Activated T-cell treated with anti-CD3 and anti-CD28 coated beads, Interleukin-2, amount 50 U/mL, for 4 hours (primary cell): Measurements from ENCODE around the gene OR10H5. TPM values are rescaled to one million over a fixed set of nuclear protein-coding genes. Genes with fewer than 3 reads are reported as not detected.
"Not testable (repeated sequence)": the region's sequence is repeated elsewhere in the genome, so short reads cannot be mapped to it uniquely, and the experiment has no call there.

Source experiments
- ATAC-seq, 2 donors: fragments of 200-7000 bp; cut with Tn5 transposase; one replicate each; pipeline ENCODE4 v1.10.0; 2021
- DNase-seq: peaks from one replicate; pipeline ENCODE4 v3.0.0-alpha.2; 2020
- H3K27me3 Mint-ChIP-seq: one replicate; pipeline ENCODE4 v1.8.0; 2021; ENCODE audit warnings: low read depth, mixed read lengths
- H3K36me3 Mint-ChIP-seq: one replicate; pipeline ENCODE4 v1.8.0; 2022; ENCODE audit warnings: mixed read lengths; ENCODE audit not compliant: insufficient read depth
- H3K4me1 Mint-ChIP-seq: one replicate; pipeline ENCODE4 v1.8.0; 2021; ENCODE audit warnings: low read depth, mixed read lengths
- H3K4me3 Mint-ChIP-seq: one replicate; pipeline ENCODE4 v1.8.0; 2021; ENCODE audit warnings: mild to moderate bottlenecking, moderate library complexity, mixed read lengths
- H3K9me3 Mint-ChIP-seq: one replicate; pipeline ENCODE4 v1.8.0; 2021; ENCODE audit warnings: mixed read lengths
- total RNA-seq, 3 donors: library from RNA; stranded (reverse); gene quantifications; one replicate each; pipeline ENCODE4 v1.2.1, GENCODE V29; 2021

The OR10H5 gene
- total RNA-seq, 3 donors from 2014 or later, result not detected

GRCh38 chr19:15781661-15782060 lies 5.8 kb upstream of the OR10H5 start:
- peaks cover 7% of the 10 kb centered on the region for H3K27me3 Mint-ChIP-seq
- H3K4me3 Mint-ChIP-seq, result no peak overlapping the region
- DNase-seq, result no peak
- no peak for ATAC-seq
- no peaks in the 10 kb centered on the region for H3K4me1 Mint-ChIP-seq
- H3K9me3 Mint-ChIP-seq, result no peaks in the 10 kb centered on the region
- no peaks in the 10 kb centered on the region for H3K36me3 Mint-ChIP-seq

- ATAC-seq, result no peak
- no peaks in the 10 kb centered on the region for H3K36me3 Mint-ChIP-seq
- H3K4me1 Mint-ChIP-seq, result no peaks in the 10 kb centered on the region
- H3K27me3 Mint-ChIP-seq, result peaks cover 5% of the 10 kb centered on the region
- H3K9me3 Mint-ChIP-seq, result no peaks in the 10 kb centered on the region
- H3K4me3 Mint-ChIP-seq, result no peak overlapping the region
- DNase-seq, result no peak
Observed at GRCh38 chr19:15782211-15782610, 5.2 kb upstream of the OR10H5 start.

- H3K4me3 Mint-ChIP-seq, H3K27me3 Mint-ChIP-seq, H3K9me3 Mint-ChIP-seq, H3K36me3 Mint-ChIP-seq, ATAC-seq, DNase-seq, H3K4me1 Mint-ChIP-seq: not testable (repeated sequence)
Observed at GRCh38 chr19:15782896-15783295, 4.6 kb upstream of the OR10H5 start.

- H3K4me1 Mint-ChIP-seq, result no peaks in the 10 kb centered on the region
- ATAC-seq (no peak), DNase-seq (no peak)
- H3K4me3 Mint-ChIP-seq, result no peak overlapping the region
- no peaks in the 10 kb centered on the region for H3K9me3 Mint-ChIP-seq
- no peaks in the 10 kb centered on the region for H3K36me3 Mint-ChIP-seq
- peaks cover 22% of the 10 kb centered on the region for H3K27me3 Mint-ChIP-seq
Observed at GRCh38 chr19:15788594-15789270, 1.3 kb downstream of the OR10H5 start.

GRCh38 chr19:15790096-15790495 lies 2.6 kb downstream of the OR10H5 start:
- Mint-ChIP-seq H3K4me3 (no peak overlapping the region), H3K9me3 (no peaks in the 10 kb centered on the region), H3K27me3 (peaks cover 29% of the 10 kb centered on the region), H3K36me3 (no peaks in the 10 kb centered on the region), H3K4me1 (no peaks in the 10 kb centered on the region)
- DNase-seq, result no peak
- ATAC-seq, result no peak

GRCh38 chr19:15794279-15794678 lies 6.8 kb downstream of the OR10H5 start:
- DNase-seq, ATAC-seq, H3K36me3 Mint-ChIP-seq, H3K4me1 Mint-ChIP-seq, H3K9me3 Mint-ChIP-seq, H3K4me3 Mint-ChIP-seq: not testable (repeated sequence)
- H3K27me3 Mint-ChIP-seq, result peaks cover 36% of the 10 kb centered on the region

GRCh38 chr19:15810335-15810734 lies 22.9 kb downstream of the OR10H5 start:
- Mint-ChIP-seq H3K4me1 (peaks cover 12% of the 10 kb centered on the region), H3K36me3 (no peaks in the 10 kb centered on the region), H3K9me3 (no peaks in the 10 kb centered on the region), H3K4me3 (no peak overlapping the region), H3K27me3 (peaks cover 12% of the 10 kb centered on the region)
- DNase-seq (no peak), ATAC-seq (no peak)

- Mint-ChIP-seq H3K27me3 (peaks cover 12% of the 10 kb centered on the region), H3K4me1 (peaks cover 12% of the 10 kb centered on the region), H3K36me3 (no peaks in the 10 kb centered on the region), H3K9me3 (no peaks in the 10 kb centered on the region), H3K4me3 (no peak overlapping the region)
- DNase-seq (no peak), ATAC-seq (no peak)
Observed at GRCh38 chr19:15811476-15811875, 24.0 kb downstream of the OR10H5 start.

- ATAC-seq, result no peak
- DNase-seq, result peak; percentile 7
- H3K4me1 Mint-ChIP-seq, result peaks cover 12% of the 10 kb centered on the region
- no peaks in the 10 kb centered on the region for H3K9me3 Mint-ChIP-seq
- H3K27me3 Mint-ChIP-seq, result peaks cover 8% of the 10 kb centered on the region
- H3K4me3 Mint-ChIP-seq, result no peak overlapping the region
- no peaks in the 10 kb centered on the region for H3K36me3 Mint-ChIP-seq
Observed at GRCh38 chr19:15812060-15812722, 24.7 kb downstream of the OR10H5 start.

- Mint-ChIP-seq H3K4me1 (peaks cover 12% of the 10 kb centered on the region), H3K27me3 (peaks cover 1% of the 10 kb centered on the region), H3K4me3 (no peak overlapping the region)
Observed at GRCh38 chr19:15813916-15814315, 26.5 kb downstream of the OR10H5 start.

GRCh38 chr19:15815306-15815705 lies 27.8 kb downstream of the OR10H5 start, which contains the start of gene OR10H1:
Gene OR10H1 (minus strand): TSS chr19:15815664. CDS start chr19:15808037, 7,627 bp downstream.
- Mint-ChIP-seq H3K4me3 (no peak within 1 kb of the TSS), H3K36me3 (no peaks in the 10 kb centered on the region), H3K27me3 (peaks cover 1% of the 10 kb centered on the region), H3K9me3 (no peaks in the 10 kb centered on the region), H3K4me1 (peaks cover 12% of the 10 kb centered on the region)
- no peak for ATAC-seq
- DNase-seq, result no peak

More at GRCh38 chr19:15813916-15814315, 26.5 kb downstream of the OR10H5 start:
- H3K9me3 Mint-ChIP-seq, result no peaks in the 10 kb centered on the region
- no peaks in the 10 kb centered on the region for H3K36me3 Mint-ChIP-seq
- DNase-seq (no peak), ATAC-seq (no peak)

GRCh38 chr19:15820646-15821045 lies 33.2 kb downstream of the OR10H5 start:
- H3K4me3 Mint-ChIP-seq, result no peak overlapping the region
- H3K27me3 Mint-ChIP-seq, result no peaks in the 10 kb centered on the region

GRCh38 chr19:15825753-15826152 lies 38.3 kb downstream of the OR10H5 start:
- no peaks in the 10 kb centered on the region for H3K4me1 Mint-ChIP-seq
- DNase-seq (no peak), ATAC-seq (no peak)
- H3K36me3 Mint-ChIP-seq, result no peaks in the 10 kb centered on the region
- H3K9me3 Mint-ChIP-seq, result no peaks in the 10 kb centered on the region
- no peaks in the 10 kb centered on the region for H3K27me3 Mint-ChIP-seq
- no peak overlapping the region for H3K4me3 Mint-ChIP-seq

More at GRCh38 chr19:15820646-15821045, 33.2 kb downstream of the OR10H5 start:
- no peaks in the 10 kb centered on the region for H3K9me3 Mint-ChIP-seq
- no peak for ATAC-seq
- DNase-seq, result no peak
- no peaks in the 10 kb centered on the region for H3K4me1 Mint-ChIP-seq
- H3K36me3 Mint-ChIP-seq, result no peaks in the 10 kb centered on the region

GRCh38 chr19:15828121-15828610 lies 40.7 kb downstream of the OR10H5 start:
- ATAC-seq, result no peak
- no peaks in the 10 kb centered on the region for H3K36me3 Mint-ChIP-seq
- H3K4me1 Mint-ChIP-seq, result no peaks in the 10 kb centered on the region

More at GRCh38 chr19:15828121-15828610, 40.7 kb downstream of the OR10H5 start:
- no peaks in the 10 kb centered on the region for H3K9me3 Mint-ChIP-seq
- H3K4me3 Mint-ChIP-seq, result no peak overlapping the region
- H3K27me3 Mint-ChIP-seq, result no peaks in the 10 kb centered on the region
- DNase-seq, result no peak
